Parathyroid adenoma (tissue), 2 donors: Measurements from ENCODE around the gene PRSS56.

ENCODE experiments used
- H2AFZ ChIP-seq: fragments of 300-600 bp; sonication (generic); one replicate; pipeline ENCODE4 v1.7.0; 2017; ENCODE audit warnings: antibody characterized with exemption, mild to moderate bottlenecking
- H3K27ac ChIP-seq: fragments of 300-600 bp; sonication (generic); one replicate; pipeline ENCODE4 v1.7.0; 2017
- H3K27me3 ChIP-seq: fragments of 300-600 bp; sonication (generic); one replicate; pipeline ENCODE4 v1.7.0; 2017; ENCODE audit warnings: low read length; ENCODE audit not compliant: control insufficient read depth, insufficient read depth
- H3K36me3 ChIP-seq: fragments of 300-600 bp; sonication (generic); one replicate; pipeline ENCODE4 v1.7.0; 2017; ENCODE audit warnings: low read length; ENCODE audit not compliant: control insufficient read depth, insufficient read depth
- H3K4me1 ChIP-seq: fragments of 300-600 bp; sonication (generic); one replicate; pipeline ENCODE4 v1.7.0; 2017; ENCODE audit warnings: control low read depth
- H3K4me2 ChIP-seq: fragments of 300-600 bp; sonication (generic); one replicate; pipeline ENCODE4 v1.7.0; 2017; ENCODE audit warnings: low read length
- H3K4me3 ChIP-seq: fragments of 300-600 bp; sonication (generic); one replicate; pipeline ENCODE4 v1.7.0; 2017; ENCODE audit warnings: low read depth, low read length
- H3K79me2 ChIP-seq: fragments of 300-600 bp; sonication (generic); one replicate; pipeline ENCODE4 v1.7.0; 2017; ENCODE audit warnings: control low read depth
- H3K9ac ChIP-seq: fragments of 300-600 bp; sonication (generic); one replicate; pipeline ENCODE4 v1.7.0; 2017; ENCODE audit warnings: mild to moderate bottlenecking
- H3K9me3 ChIP-seq: fragments of 300-600 bp; sonication (generic); one replicate; pipeline ENCODE4 v1.7.0; 2017; ENCODE audit warnings: low read length; ENCODE audit not compliant: control insufficient read depth
- CTCF ChIP-seq: fragments of 300-600 bp; sonication (generic); IDR thresholded peaks from one replicate; pipeline ENCODE4 v1.7.0; 2017; ENCODE audit warnings: antibody characterized with exemption, mild to moderate bottlenecking
- donor health status: primary hyperparathyroidism.

Gene PRSS56

GRCh38 chr2:232487385-232488096 lies 32.6 kb upstream of the PRSS56 start, which contains the start of gene ECEL1:
TSS of gene ECEL1 (minus strand) at chr2:232487834. CDS start at chr2:232486653, 1,181 bp downstream.
- Histone ChIP-seq H2AFZ (no peak within 1 kb of the TSS), H3K4me3 (no peak within 1 kb of the TSS), H3K4me1 (no peaks in the 10 kb centered on the region), H3K9me3 (no peaks in the 10 kb centered on the region), H3K27me3 (peaks cover 3% of the 10 kb centered on the region), H3K79me2 (no peaks in the 10 kb centered on the region), H3K9ac (no peak within 1 kb of the TSS), H3K36me3 (no peaks in the 10 kb centered on the region), H3K27ac (no peak within 1 kb of the TSS), H3K4me2 (peak within 1 kb of the TSS; percentile 26)
- no peak for TF ChIP-seq CTCF

- no peaks in the 10 kb centered on the region for H3K4me1 ChIP-seq
- TF ChIP-seq CTCF = no peak
- no peaks in the 10 kb centered on the region for H3K36me3 ChIP-seq
- H3K4me2 ChIP-seq = no peak overlapping the region
- no peak overlapping the region for H3K27ac ChIP-seq
- H2AFZ ChIP-seq = no peak overlapping the region
- H3K4me3 ChIP-seq = no peak overlapping the region
- peaks cover 3% of the 10 kb centered on the region for H3K27me3 ChIP-seq
- no peaks in the 10 kb centered on the region for H3K79me2 ChIP-seq
- H3K9me3 ChIP-seq = no peaks in the 10 kb centered on the region
- H3K9ac ChIP-seq = no peak overlapping the region
These were observed 32.0 kb upstream of the PRSS56 start for GRCh38 chr2:232488097-232488711.

- H3K79me2 ChIP-seq = no peaks in the 10 kb centered on the region
- no peaks in the 10 kb centered on the region for H3K4me1 ChIP-seq
- H3K27ac ChIP-seq = no peak overlapping the region
- no peak overlapping the region for H2AFZ ChIP-seq
- H3K9me3 ChIP-seq = no peaks in the 10 kb centered on the region
- no peak overlapping the region for H3K4me2 ChIP-seq
- no peak overlapping the region for H3K4me3 ChIP-seq
- peaks cover 3% of the 10 kb centered on the region for H3K27me3 ChIP-seq
- TF ChIP-seq CTCF = no peak
- no peaks in the 10 kb centered on the region for H3K36me3 ChIP-seq
- no peak overlapping the region for H3K9ac ChIP-seq
These were observed 31.4 kb upstream of the PRSS56 start for GRCh38 chr2:232488721-232489300.

GRCh38 chr2:232489516-232490220 lies 30.5 kb upstream of the PRSS56 start:
- Histone ChIP-seq H3K79me2 (no peaks in the 10 kb centered on the region), H2AFZ (no peak overlapping the region), H3K9me3 (no peaks in the 10 kb centered on the region), H3K4me1 (no peaks in the 10 kb centered on the region), H3K9ac (no peak overlapping the region), H3K4me3 (no peak overlapping the region), H3K27ac (no peak overlapping the region), H3K27me3 (peaks cover 3% of the 10 kb centered on the region), H3K36me3 (no peaks in the 10 kb centered on the region), H3K4me2 (no peak overlapping the region)
- TF ChIP-seq CTCF = no peak
